Endothelial cell of umbilical vein (primary cell): ENCODE data around the gene DSCAML1.

Source experiments
- CTCF ChIP-seq, 2 donors: IDR thresholded peaks; 1 replicate in 1 of 2; 2 replicates in 1 of 2; pipeline ENCODE4 v1.5.1; 2011; ENCODE audit warnings: low read length in 2 of 2, mild to moderate bottlenecking in 2 of 2, moderate library complexity in 2 of 2, control low read depth in 1 of 2, inconsistent platforms in 1 of 2, low read depth in 1 of 2; ENCODE audit not compliant: insufficient read depth in 1 of 2; ENCODE audit errors: extremely low read depth in 1 of 2
- POLR2A ChIP-seq: IDR thresholded peaks from 2 replicates; pipeline ENCODE4 v1.6.1; 2012; ENCODE audit warnings: low read depth, mild to moderate bottlenecking, control low read depth, low read length

GRCh38 chr11:117807482-117808327 is 10.7 kb upstream of the DSCAML1 start:
- TF ChIP-seq CTCF (IDR thresholded peaks at IDR 0.05; ENCODE audit: extremely low read depth in 1 of 2, insufficient read depth in 1 of 2, low read depth in 1 of 2, low read length in 2 of 2) (peak; percentile 81 to 92), POLR2A (no peak)
